Panc1 (cell line): ENCODE results near the gene AIFM3. TPM values are rescaled to one million over a fixed set of nuclear protein-coding genes. Genes with fewer than 3 reads are reported as not detected.
A peak's percentile ranks its signal among the peaks of the same experiment; 100 is the strongest.

Experiments
- ATAC-seq: fragments of 200-7000 bp; cut with Tn5 transposase; 2 replicates; pipeline ENCODE4 v1.9.1; 2020; ENCODE audit warnings: mild to moderate bottlenecking, moderate library complexity
- BruUV-seq: library from RNA; stranded (reverse); fragments of 400-500 nt; replicated peaks from 2 replicates; lab custom pipeline; 2021; lab: Mats Ljungman, UMichigan
- CTCF ChIA-PET: fragments of 300-600 bp; sonication (Branson Sonifier 250); formaldehyde crosslinking; loops from one replicate; lab custom pipeline; 2022; ENCODE audit warnings: antibody characterized with exemption; lab: Charles Lee
- POLR2A ChIA-PET: fragments of 300-600 bp; sonication (Branson Sonifier 250); formaldehyde crosslinking; loops from one replicate; lab custom pipeline; 2022; ENCODE audit warnings: antibody characterized with exemption; lab: Charles Lee
- DNase-seq: peaks from one replicate; pipeline ENCODE4 v3.0.0-alpha.2; 2010; ENCODE audit warnings: low read depth, low spot score
- H3K27ac ChIP-seq: 2 replicates; pipeline ENCODE4 v1.5.1; 2011; ENCODE audit warnings: mild to moderate bottlenecking, low read length, inconsistent platforms
- H3K27me3 ChIP-seq: fragments of 200-500 bp; sonication (Bioruptor generic); 2 replicates; pipeline ENCODE4 v1.6.0; 2014; ENCODE audit warnings: low read length, inconsistent platforms; ENCODE audit not compliant: control insufficient read depth, insufficient read depth
- H3K36me3 ChIP-seq: fragments of 200-500 bp; sonication (Bioruptor generic); 2 replicates; pipeline ENCODE4 v1.5.1; 2014; ENCODE audit warnings: inconsistent platforms, mild to moderate bottlenecking, low read length, moderate library complexity; ENCODE audit not compliant: control insufficient read depth, insufficient read depth
- H3K4me1 ChIP-seq: 2 replicates; pipeline ENCODE4 v1.5.1; 2011; ENCODE audit warnings: inconsistent platforms, mild to moderate bottlenecking, low read length, moderate library complexity; ENCODE audit not compliant: control insufficient read depth, insufficient read depth
- H3K4me3 ChIP-seq, 2 experiments: 2 replicates each; pipeline ENCODE4 v1.5.1; 2011 to 2012; ENCODE audit warnings: low read depth in 2 of 2, low read length in 2 of 2, mild to moderate bottlenecking in 2 of 2, inconsistent platforms in 1 of 2, moderate library complexity in 1 of 2
- H3K9me3 ChIP-seq: fragments of 200-500 bp; sonication (Bioruptor generic); 2 replicates; pipeline ENCODE4 v1.5.1; 2014; ENCODE audit warnings: low read depth, mild to moderate bottlenecking, inconsistent platforms, low read length, moderate library complexity; ENCODE audit not compliant: control insufficient read depth, insufficient read depth
- CTCF ChIP-seq: fragments of 450-650 bp; IDR thresholded peaks from 2 replicates; pipeline ENCODE4 v1.5.1; 2017; ENCODE audit warnings: mild to moderate bottlenecking
- POLR2AphosphoS5 ChIP-seq: IDR thresholded peaks from 2 replicates; pipeline ENCODE4 v1.6.1; 2012; ENCODE audit warnings: mild to moderate bottlenecking, low read depth, low read length, moderate library complexity
- REST ChIP-seq, 2 experiments: IDR thresholded peaks; 2 replicates each; pipeline ENCODE4 v1.6.1; 2011 to 2012; ENCODE audit warnings: low read depth in 2 of 2, control low read depth in 1 of 2, low read length in 1 of 2, mild to moderate bottlenecking in 1 of 2, moderate library complexity in 1 of 2; ENCODE audit not compliant: insufficient read depth in 1 of 2
- SIN3A ChIP-seq: IDR thresholded peaks from 2 replicates; pipeline ENCODE4 v1.6.1; 2012; ENCODE audit warnings: low read depth, mild to moderate bottlenecking, low read length, moderate library complexity, borderline replicate concordance; ENCODE audit not compliant: insufficient read depth
- TCF7L2 ChIP-seq: IDR thresholded peaks from 2 replicates; pipeline ENCODE4 v1.6.1; 2011; ENCODE audit warnings: mild to moderate bottlenecking, low read depth, low read length, inconsistent platforms
- in situ Hi-C: cut with HindIII; loops from 2 replicates; pipeline ENCODE4 v1.10.0; 2016; ENCODE audit warnings: low sequenced_read_pairs, low pct_unique_long_range_greater_than_20kb
- intact Hi-C: fragments of 100-400 bp; cut with micrococcal nuclease; formaldehyde crosslinking; loops from one replicate; pipeline ENCODE4 v1.10.0; 2022; ENCODE audit not compliant: unreplicated experiment
- total RNA-seq: library from RNA; stranded (reverse); gene quantifications from one replicate; pipeline ENCODE4 v1.2.1, GENCODE V29; 2021; ENCODE audit not compliant: unreplicated experiment

Gene AIFM3
- total RNA-seq, 1 experiment from 2014 or later, result 2.7 TPM

- ChIA-PET CTCF (no interaction called here), POLR2A (no interaction called here)
- DNase-seq (no peak), ATAC-seq (no peak)
- TF ChIP-seq SIN3A, result no peak
- TF ChIP-seq REST (IDR thresholded peaks at IDR 0.05; ENCODE audit: insufficient read depth in 1 of 2, low read depth in 2 of 2, low read length in 1 of 2), result no peak
- no peak for TF ChIP-seq POLR2AphosphoS5
- TF ChIP-seq CTCF, result no peak
- TF ChIP-seq TCF7L2, result no peak
- H3K4me3 ChIP-seq, result no peak overlapping the region
- in situ Hi-C loops (no loop called here), intact Hi-C loops (no loop called here)
- no peaks in the 10 kb centered on the region for H3K27me3 ChIP-seq
- H3K9me3 ChIP-seq, result no peaks in the 10 kb centered on the region
- no peaks in the 10 kb centered on the region for H3K36me3 ChIP-seq
- BruUV-seq, result no TSS peak
- H3K27ac ChIP-seq, result no peak overlapping the region
- peaks cover 12% of the 10 kb centered on the region for H3K4me1 ChIP-seq
Observed at GRCh38 chr22:21012446-21013407, 45.7 kb downstream of the AIFM3 start.

GRCh38 chr22:21013657-21014201 is 46.7 kb downstream of the AIFM3 start:
- intact Hi-C loops, result no loop called here
- CTCF ChIA-PET, result no interaction called here
- Histone ChIP-seq H3K4me3 (peak overlapping the region; percentile 65 to 73), H3K27me3 (no peaks in the 10 kb centered on the region), H3K36me3 (no peaks in the 10 kb centered on the region), H3K4me1 (peaks cover 12% of the 10 kb centered on the region), H3K9me3 (no peaks in the 10 kb centered on the region), H3K27ac (peak overlapping the region; percentile 65)
- ATAC-seq, result peak; percentile 27
- POLR2A ChIA-PET, result no interaction called here
- DNase-seq, result no peak
- no peak for TF ChIP-seq REST (IDR thresholded peaks at IDR 0.05; ENCODE audit: insufficient read depth in 1 of 2, low read depth in 2 of 2, low read length in 1 of 2)
- no peak for TF ChIP-seq SIN3A
- no peak for TF ChIP-seq CTCF
- no peak for TF ChIP-seq POLR2AphosphoS5
- no peak for TF ChIP-seq TCF7L2
- no TSS peak for BruUV-seq
- in situ Hi-C loops, result no loop called here
